Fibroblast of villous mesenchyme (primary cell): ENCODE measurements around the gene SMARCA2. TPM values are rescaled to one million over a fixed set of nuclear protein-coding genes. Genes with fewer than 3 reads are reported as not detected.

Source experiments
- DNase-seq: peaks from one replicate; pipeline ENCODE4 v3.0.0-alpha.2; 2010; ENCODE audit warnings: low read depth
- H3K4me3 ChIP-seq: 2 replicates; pipeline ENCODE4 v1.5.1; 2011; ENCODE audit warnings: low read depth, mild to moderate bottlenecking, low read length
- CTCF ChIP-seq: IDR thresholded peaks from 2 replicates; pipeline ENCODE4 v1.5.1; 2012; ENCODE audit warnings: low read depth, mild to moderate bottlenecking, low read length; ENCODE audit not compliant: insufficient read depth
- total RNA-seq: library from RNA; depleted of rRNA; stranded (reverse); fragments of >200 nt; gene quantifications from 2 replicates; pipeline ENCODE4 v1.2.3, GENCODE V29; 2012

The SMARCA2 gene
- total RNA-seq, 1 donor: 51.4 TPM

GRCh38 chr9:2161661-2162060 lies 146.5 kb downstream of the SMARCA2 start:
- no peak for DNase-seq
- H3K4me3 ChIP-seq: no peak overlapping the region
- TF ChIP-seq CTCF: no peak

- TF ChIP-seq CTCF: no peak
- no peak overlapping the region for H3K4me3 ChIP-seq
- DNase-seq: no peak
Observed at GRCh38 chr9:2163231-2163885, 148.2 kb downstream of the SMARCA2 start.

- DNase-seq: no peak
- no peak for TF ChIP-seq CTCF
- H3K4me3 ChIP-seq: no peak overlapping the region
Observed at GRCh38 chr9:2164268-2164667, 149.1 kb downstream of the SMARCA2 start.

- no peak overlapping the region for H3K4me3 ChIP-seq
- TF ChIP-seq CTCF: no peak
Observed at GRCh38 chr9:2166203-2166602, 151.1 kb downstream of the SMARCA2 start.

GRCh38 chr9:2169035-2169434 lies 153.9 kb downstream of the SMARCA2 start:
- DNase-seq: no peak
- H3K4me3 ChIP-seq: no peak overlapping the region
- TF ChIP-seq CTCF: no peak

More at GRCh38 chr9:2166203-2166602, 151.1 kb downstream of the SMARCA2 start:
- no peak for DNase-seq

GRCh38 chr9:2170722-2171121 lies 155.6 kb downstream of the SMARCA2 start:
- TF ChIP-seq CTCF: no peak
- no peak for DNase-seq
- H3K4me3 ChIP-seq: no peak overlapping the region

- DNase-seq: no peak
- no peak for TF ChIP-seq CTCF
- H3K4me3 ChIP-seq: no peak overlapping the region
Observed at GRCh38 chr9:2173170-2173569, 158.0 kb downstream of the SMARCA2 start.
